WTC11 (cell line): ENCODE data around the gene TUT4. TPM values are rescaled to one million over a fixed set of nuclear protein-coding genes. Genes with fewer than 3 reads are reported as not detected.

Source experiments
- ATAC-seq: fragments of 200-7000 bp; cut with Tn5 transposase; 2 replicates; pipeline ENCODE4 v1.10.0; 2021; ENCODE audit warnings: mild to moderate bottlenecking, moderate library complexity
- CTCF ChIA-PET: fragments of 300-600 bp; sonication (Branson Sonifier 250); formaldehyde crosslinking; loops from one replicate; lab custom pipeline; 2021; ENCODE audit warnings: antibody characterized with exemption; lab: Charles Lee
- POLR2A ChIA-PET: fragments of 350-600 bp; sonication (Branson Sonifier 250); formaldehyde crosslinking; loops from one replicate; lab custom pipeline; 2021; ENCODE audit warnings: antibody characterized with exemption; lab: Charles Lee
- DNase-seq: peaks from one replicate; pipeline ENCODE4 v3.0.0; 2021; ENCODE audit warnings: low spot score
- H3K27ac Mint-ChIP-seq: 2 replicates; pipeline ENCODE4 v1.8.0; 2021; ENCODE audit warnings: mixed read lengths
- H3K27me3 Mint-ChIP-seq: 2 replicates; pipeline ENCODE4 v1.8.0; 2021; ENCODE audit warnings: low read depth, mild to moderate bottlenecking, moderate library complexity, mixed read lengths
- H3K36me3 Mint-ChIP-seq: 2 replicates; pipeline ENCODE4 v1.8.0; 2021; ENCODE audit warnings: mixed read lengths
- H3K4me1 Mint-ChIP-seq: 2 replicates; pipeline ENCODE4 v1.8.0; 2022; ENCODE audit warnings: mixed read lengths
- H3K4me3 Mint-ChIP-seq: 2 replicates; pipeline ENCODE4 v1.8.0; 2021; ENCODE audit warnings: mild to moderate bottlenecking, moderate library complexity, mixed read lengths
- H3K9me3 Mint-ChIP-seq: 2 replicates; pipeline ENCODE4 v1.8.0; 2021; ENCODE audit warnings: mixed read lengths
- CREM ChIP-seq: sonication (generic); formaldehyde crosslinking; IDR thresholded peaks from 2 replicates; pipeline ENCODE4 v1.8.1; 2022; ENCODE audit warnings: mild to moderate bottlenecking, missing genetic modification reagents, moderate library complexity
- FOXK1 ChIP-seq: sonication (generic); formaldehyde crosslinking; IDR thresholded peaks from 2 replicates; pipeline ENCODE4 v1.8.0; 2022; ENCODE audit warnings: mild to moderate bottlenecking, moderate library complexity, missing genetic modification reagents
- FOXP1 ChIP-seq: sonication (generic); formaldehyde crosslinking; IDR thresholded peaks from 2 replicates; pipeline ENCODE4 v1.8.0; 2022; ENCODE audit warnings: missing genetic modification reagents, mild to moderate bottlenecking, moderate library complexity, borderline replicate concordance
- GABPB1 ChIP-seq: sonication (generic); formaldehyde crosslinking; IDR thresholded peaks from 2 replicates; pipeline ENCODE4 v1.8.1; 2023; ENCODE audit warnings: mild to moderate bottlenecking, missing genetic modification reagents
- HMGA2 ChIP-seq: fragments of 250-450 bp; sonication (Bioruptor Pico); IDR thresholded peaks from 2 replicates; pipeline ENCODE4 v1.4.0; 2021; ENCODE audit warnings: mild to moderate bottlenecking, moderate library complexity
- JUN ChIP-seq: sonication (generic); formaldehyde crosslinking; IDR thresholded peaks from 2 replicates; pipeline ENCODE4 v1.8.0; 2023; ENCODE audit warnings: mild to moderate bottlenecking, missing genetic modification reagents
- MYBL2 ChIP-seq: sonication (generic); formaldehyde crosslinking; IDR thresholded peaks from 2 replicates; pipeline ENCODE4 v1.8.1; 2023; ENCODE audit warnings: mild to moderate bottlenecking, moderate library complexity, missing genetic modification reagents
- NFATC4 ChIP-seq: fragments of 250-450 bp; sonication (Bioruptor Pico); IDR thresholded peaks from 2 replicates; pipeline ENCODE4 v1.9.0; 2021; ENCODE audit warnings: mild to moderate bottlenecking
- NR1H2 ChIP-seq: sonication (generic); formaldehyde crosslinking; IDR thresholded peaks from 2 replicates; pipeline ENCODE4 v1.9.0; 2021; ENCODE audit warnings: mild to moderate bottlenecking, moderate library complexity, missing genetic modification reagents
- SMAD3 ChIP-seq: sonication (generic); formaldehyde crosslinking; IDR thresholded peaks from 2 replicates; pipeline ENCODE4 v1.8.0; 2022; ENCODE audit warnings: missing genetic modification reagents, mild to moderate bottlenecking, borderline replicate concordance
- TCF7 ChIP-seq: sonication (generic); formaldehyde crosslinking; IDR thresholded peaks from 2 replicates; pipeline ENCODE4 v1.8.0; 2022; ENCODE audit warnings: mild to moderate bottlenecking, low read depth, missing genetic modification reagents, moderate library complexity
- ZNF219 ChIP-seq: sonication (generic); formaldehyde crosslinking; IDR thresholded peaks from 2 replicates; pipeline ENCODE4 v1.8.0; 2023; ENCODE audit warnings: missing genetic modification reagents, mild to moderate bottlenecking, borderline replicate concordance
- ZNF263 ChIP-seq: sonication (generic); formaldehyde crosslinking; IDR thresholded peaks from 2 replicates; pipeline ENCODE4 v1.8.1; 2022; ENCODE audit warnings: low read depth, mild to moderate bottlenecking, moderate library complexity, missing genetic modification reagents
- ZNF317 ChIP-seq: sonication (generic); formaldehyde crosslinking; IDR thresholded peaks from 2 replicates; pipeline ENCODE4 v1.8.1; 2023; ENCODE audit warnings: low read depth, mild to moderate bottlenecking, moderate library complexity, missing genetic modification reagents, borderline replicate concordance
- total RNA-seq: library from RNA; stranded (reverse); gene quantifications from 3 replicates; pipeline ENCODE4 v1.2.3, GENCODE V29; 2021
- TF ChIP-seq, protein P1 (sequence below): sonication (generic); formaldehyde crosslinking; IDR thresholded peaks from 2 replicates; pipeline ENCODE4 v1.8.0; 2022; ENCODE audit warnings: missing genetic modification reagents
- TF ChIP-seq, protein P2 (sequence below): fragments of 250-450 bp; sonication (Bioruptor Pico); IDR thresholded peaks from 2 replicates; pipeline ENCODE4 v1.9.0; 2021; ENCODE audit warnings: moderate library complexity, mild to moderate bottlenecking, inconsistent platforms, borderline replicate concordance
- TF ChIP-seq, protein P3 (sequence below): sonication (generic); formaldehyde crosslinking; IDR thresholded peaks from 2 replicates; pipeline ENCODE4 v1.8.0; 2022; ENCODE audit warnings: mild to moderate bottlenecking, missing genetic modification reagents
- TF ChIP-seq, protein P4 (sequence below): fragments of 250-450 bp; sonication (Bioruptor Pico); IDR thresholded peaks from 2 replicates; pipeline ENCODE4 v2.1.2; 2022; ENCODE audit warnings: mild to moderate bottlenecking, moderate library complexity
- TF ChIP-seq, protein P5 (sequence below): fragments of 250-450 bp; sonication (Bioruptor Pico); IDR thresholded peaks from 2 replicates; pipeline ENCODE4 v1.8.0; 2021; ENCODE audit warnings: mild to moderate bottlenecking

The TUT4 gene
- total RNA-seq, 1 experiment from 2014 or later, result 63.3 TPM

DNA sequence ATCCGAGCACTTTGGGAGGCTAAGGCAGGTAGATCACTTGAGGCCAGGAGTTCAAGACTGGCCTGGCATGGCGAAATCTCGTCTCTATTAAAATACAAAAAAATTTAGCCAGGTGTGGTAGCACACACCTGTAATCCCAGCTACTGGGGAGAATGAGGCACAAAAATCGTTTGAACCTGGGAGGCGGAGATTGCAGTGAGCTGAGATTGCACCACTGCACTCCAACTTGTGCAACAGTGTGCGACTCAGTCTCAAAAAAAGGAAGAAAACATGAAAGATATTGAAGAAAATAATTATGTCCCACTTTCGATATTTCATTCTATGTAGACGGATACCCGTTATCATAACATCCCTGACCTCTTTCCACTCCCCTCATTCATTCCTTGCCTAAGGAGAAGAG, 19.2 kb downstream of the TUT4 start (continued):
- TF ChIP-seq, protein P1, sequence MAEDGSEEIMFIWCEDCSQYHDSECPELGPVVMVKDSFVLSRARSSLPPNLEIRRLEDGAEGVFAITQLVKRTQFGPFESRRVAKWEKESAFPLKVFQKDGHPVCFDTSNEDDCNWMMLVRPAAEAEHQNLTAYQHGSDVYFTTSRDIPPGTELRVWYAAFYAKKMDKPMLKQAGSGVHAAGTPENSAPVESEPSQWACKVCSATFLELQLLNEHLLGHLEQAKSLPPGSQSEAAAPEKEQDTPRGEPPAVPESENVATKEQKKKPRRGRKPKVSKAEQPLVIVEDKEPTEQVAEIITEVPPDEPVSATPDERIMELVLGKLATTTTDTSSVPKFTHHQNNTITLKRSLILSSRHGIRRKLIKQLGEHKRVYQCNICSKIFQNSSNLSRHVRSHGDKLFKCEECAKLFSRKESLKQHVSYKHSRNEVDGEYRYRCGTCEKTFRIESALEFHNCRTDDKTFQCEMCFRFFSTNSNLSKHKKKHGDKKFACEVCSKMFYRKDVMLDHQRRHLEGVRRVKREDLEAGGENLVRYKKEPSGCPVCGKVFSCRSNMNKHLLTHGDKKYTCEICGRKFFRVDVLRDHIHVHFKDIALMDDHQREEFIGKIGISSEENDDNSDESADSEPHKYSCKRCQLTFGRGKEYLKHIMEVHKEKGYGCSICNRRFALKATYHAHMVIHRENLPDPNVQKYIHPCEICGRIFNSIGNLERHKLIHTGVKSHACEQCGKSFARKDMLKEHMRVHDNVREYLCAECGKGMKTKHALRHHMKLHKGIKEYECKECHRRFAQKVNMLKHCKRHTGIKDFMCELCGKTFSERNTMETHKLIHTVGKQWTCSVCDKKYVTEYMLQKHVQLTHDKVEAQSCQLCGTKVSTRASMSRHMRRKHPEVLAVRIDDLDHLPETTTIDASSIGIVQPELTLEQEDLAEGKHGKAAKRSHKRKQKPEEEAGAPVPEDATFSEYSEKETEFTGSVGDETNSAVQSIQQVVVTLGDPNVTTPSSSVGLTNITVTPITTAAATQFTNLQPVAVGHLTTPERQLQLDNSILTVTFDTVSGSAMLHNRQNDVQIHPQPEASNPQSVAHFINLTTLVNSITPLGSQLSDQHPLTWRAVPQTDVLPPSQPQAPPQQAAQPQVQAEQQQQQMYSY (CRISPR knock-in tag), result no peak

DNA sequence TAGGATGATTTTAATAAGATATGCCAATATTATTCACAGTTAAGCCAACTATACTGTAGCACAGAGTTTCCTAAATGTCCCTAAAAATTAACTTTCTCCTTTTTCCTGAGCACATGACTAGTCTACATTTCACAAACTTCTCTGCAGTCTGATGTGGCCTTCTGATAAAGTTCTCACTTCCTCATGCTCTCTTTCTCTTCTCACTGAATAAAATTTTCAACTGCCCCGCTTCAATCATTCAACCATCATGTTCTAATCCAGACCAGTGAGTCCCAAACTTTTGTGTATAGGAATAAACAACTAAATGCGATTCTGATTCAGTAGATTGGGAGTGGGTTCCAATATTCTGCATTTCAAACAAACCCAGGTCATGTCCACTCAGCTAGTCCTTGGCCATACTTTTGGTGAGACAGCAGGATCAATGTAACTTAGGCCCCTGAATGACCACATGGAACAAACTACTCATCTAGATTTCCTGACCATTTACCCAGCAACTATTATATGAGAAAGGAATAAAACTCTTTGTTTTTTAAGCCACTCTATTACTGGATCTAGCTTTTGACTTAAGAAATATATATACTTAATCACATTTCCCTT, 20.1 kb downstream of the TUT4 start:
- no peak for DNase-seq
- ChIA-PET POLR2A (no interaction called here), CTCF (no interaction called here)
- TF ChIP-seq MYBL2 (CRISPR knock-in tag) (no peak), ZNF317 (CRISPR knock-in tag) (no peak), ZNF219 (CRISPR knock-in tag) (no peak)
- TF ChIP-seq, protein P2, sequence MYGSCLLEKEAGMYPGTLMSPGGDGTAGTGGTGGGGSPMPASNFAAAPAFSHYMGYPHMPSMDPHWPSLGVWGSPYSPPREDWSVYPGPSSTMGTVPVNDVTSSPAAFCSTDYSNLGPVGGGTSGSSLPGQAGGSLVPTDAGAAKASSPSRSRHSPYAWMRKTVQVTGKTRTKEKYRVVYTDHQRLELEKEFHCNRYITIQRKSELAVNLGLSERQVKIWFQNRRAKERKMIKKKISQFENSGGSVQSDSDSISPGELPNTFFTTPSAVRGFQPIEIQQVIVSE, result no peak
- ATAC-seq, result no peak
- H3K4me1 Mint-ChIP-seq, result peaks cover 9% of the 10 kb centered on the region
- H3K9me3 Mint-ChIP-seq, result peaks cover 16% of the 10 kb centered on the region
- H3K27me3 Mint-ChIP-seq, result no peaks in the 10 kb centered on the region
- H3K27ac Mint-ChIP-seq, result peak overlapping the region; percentile 6; the same call in 1 of the 2 replicates
- no peak overlapping the region for H3K4me3 Mint-ChIP-seq
- H3K36me3 Mint-ChIP-seq, result peaks cover 12% of the 10 kb centered on the region; the same call in 1 of the 2 replicates

DNA sequence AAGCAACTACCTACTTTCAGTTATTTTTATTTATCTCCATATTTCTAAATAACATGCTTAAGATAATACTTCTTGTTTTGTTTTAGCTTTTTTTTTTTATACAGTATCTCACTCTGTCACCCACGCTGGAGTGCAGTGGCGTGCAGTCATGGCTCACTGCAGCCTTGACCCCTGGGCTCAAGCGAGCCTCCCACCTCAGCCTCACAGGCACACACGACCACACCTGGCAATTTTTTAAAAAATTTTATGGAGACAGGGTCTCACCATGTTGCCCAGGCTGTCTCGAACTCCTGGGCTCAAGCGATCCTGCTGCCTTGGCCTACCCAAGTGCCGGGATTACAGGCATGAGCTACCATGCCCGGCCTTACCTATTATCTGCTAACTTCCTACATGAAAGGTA, 20.6 kb downstream of the TUT4 start:
- H3K4me1 Mint-ChIP-seq, result peaks cover 9% of the 10 kb centered on the region
- DNase-seq (no peak), ATAC-seq (no peak)
- H3K27ac Mint-ChIP-seq, result peak overlapping the region; percentile 6; the same call in 1 of the 2 replicates
- H3K4me3 Mint-ChIP-seq, result no peak overlapping the region
- H3K36me3 Mint-ChIP-seq, result peaks cover 15% of the 10 kb centered on the region; the same call in 1 of the 2 replicates
- peaks cover 16% of the 10 kb centered on the region for H3K9me3 Mint-ChIP-seq
- H3K27me3 Mint-ChIP-seq, result no peaks in the 10 kb centered on the region
- ChIA-PET POLR2A (no interaction called here), CTCF (no interaction called here)
- TF ChIP-seq, protein P2, result no peak
- no peak for TF ChIP-seq GABPB1 (CRISPR knock-in tag)
- TF ChIP-seq NFATC4 (CRISPR knock-in tag), result no peak
- TF ChIP-seq, protein P3, sequence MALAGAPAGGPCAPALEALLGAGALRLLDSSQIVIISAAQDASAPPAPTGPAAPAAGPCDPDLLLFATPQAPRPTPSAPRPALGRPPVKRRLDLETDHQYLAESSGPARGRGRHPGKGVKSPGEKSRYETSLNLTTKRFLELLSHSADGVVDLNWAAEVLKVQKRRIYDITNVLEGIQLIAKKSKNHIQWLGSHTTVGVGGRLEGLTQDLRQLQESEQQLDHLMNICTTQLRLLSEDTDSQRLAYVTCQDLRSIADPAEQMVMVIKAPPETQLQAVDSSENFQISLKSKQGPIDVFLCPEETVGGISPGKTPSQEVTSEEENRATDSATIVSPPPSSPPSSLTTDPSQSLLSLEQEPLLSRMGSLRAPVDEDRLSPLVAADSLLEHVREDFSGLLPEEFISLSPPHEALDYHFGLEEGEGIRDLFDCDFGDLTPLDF (CRISPR knock-in tag), result no peak
- TF ChIP-seq SMAD3 (CRISPR knock-in tag), result no peak
- TF ChIP-seq HMGA2 (CRISPR knock-in tag), result no peak
- no peak for TF ChIP-seq FOXP1 (CRISPR knock-in tag)
- no peak for TF ChIP-seq ZNF263 (CRISPR knock-in tag)
- TF ChIP-seq, protein P4, sequence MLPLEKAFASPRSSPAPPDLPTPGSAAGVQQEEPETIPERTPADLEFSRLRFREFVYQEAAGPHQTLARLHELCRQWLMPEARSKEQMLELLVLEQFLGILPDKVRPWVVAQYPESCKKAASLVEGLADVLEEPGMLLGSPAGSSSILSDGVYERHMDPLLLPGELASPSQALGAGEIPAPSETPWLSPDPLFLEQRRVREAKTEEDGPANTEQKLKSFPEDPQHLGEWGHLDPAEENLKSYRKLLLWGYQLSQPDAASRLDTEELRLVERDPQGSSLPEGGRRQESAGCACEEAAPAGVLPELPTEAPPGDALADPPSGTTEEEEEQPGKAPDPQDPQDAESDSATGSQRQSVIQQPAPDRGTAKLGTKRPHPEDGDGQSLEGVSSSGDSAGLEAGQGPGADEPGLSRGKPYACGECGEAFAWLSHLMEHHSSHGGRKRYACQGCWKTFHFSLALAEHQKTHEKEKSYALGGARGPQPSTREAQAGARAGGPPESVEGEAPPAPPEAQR (CRISPR knock-in tag), result no peak
- TF ChIP-seq ZNF219 (CRISPR knock-in tag), result no peak
- no peak for TF ChIP-seq TCF7 (CRISPR knock-in tag)
- TF ChIP-seq ZNF317 (CRISPR knock-in tag), result no peak
- no peak for TF ChIP-seq JUN (CRISPR knock-in tag)
- no peak for TF ChIP-seq CREM
- no peak for TF ChIP-seq MYBL2 (CRISPR knock-in tag)
- TF ChIP-seq NR1H2 (CRISPR knock-in tag), result no peak
- TF ChIP-seq, protein P5, sequence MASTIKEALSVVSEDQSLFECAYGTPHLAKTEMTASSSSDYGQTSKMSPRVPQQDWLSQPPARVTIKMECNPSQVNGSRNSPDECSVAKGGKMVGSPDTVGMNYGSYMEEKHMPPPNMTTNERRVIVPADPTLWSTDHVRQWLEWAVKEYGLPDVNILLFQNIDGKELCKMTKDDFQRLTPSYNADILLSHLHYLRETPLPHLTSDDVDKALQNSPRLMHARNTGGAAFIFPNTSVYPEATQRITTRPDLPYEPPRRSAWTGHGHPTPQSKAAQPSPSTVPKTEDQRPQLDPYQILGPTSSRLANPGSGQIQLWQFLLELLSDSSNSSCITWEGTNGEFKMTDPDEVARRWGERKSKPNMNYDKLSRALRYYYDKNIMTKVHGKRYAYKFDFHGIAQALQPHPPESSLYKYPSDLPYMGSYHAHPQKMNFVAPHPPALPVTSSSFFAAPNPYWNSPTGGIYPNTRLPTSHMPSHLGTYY, result no peak
- no peak for TF ChIP-seq FOXK1 (CRISPR knock-in tag)
